Liver (tissue), 9 donors: Measurements from ENCODE around the gene CDH4. TPM values are rescaled to one million over a fixed set of nuclear protein-coding genes. Genes with fewer than 3 reads are reported as not detected.

Experiments used
- DNase-seq: peaks from one replicate; pipeline ENCODE4 v3.0.0-alpha.2; 2017; ENCODE audit warnings: low spot score
- H3K27ac ChIP-seq, 2 donors: one replicate each; pipeline ENCODE4 v1.7.0; 2013; ENCODE audit warnings: inconsistent platforms in 2 of 2, low read length in 2 of 2, control low read depth in 1 of 2, low read depth in 1 of 2, mild to moderate bottlenecking in 1 of 2
- H3K27me3 ChIP-seq, 4 donors: one replicate each; pipeline versions ENCODE4 v1.6.1 to v1.7.0; 2013; ENCODE audit warnings: low read length in 3 of 4, inconsistent platforms in 1 of 4, mild to moderate bottlenecking in 1 of 4, moderate library complexity in 1 of 4; ENCODE audit not compliant: control insufficient read depth in 4 of 4, insufficient read depth in 4 of 4
- H3K36me3 ChIP-seq, 4 donors: one replicate each; pipeline versions ENCODE4 v1.6.1 to v1.7.0; 2013; ENCODE audit warnings: low read length in 3 of 4, mild to moderate bottlenecking in 3 of 4, low read depth in 1 of 4, moderate library complexity in 1 of 4; ENCODE audit not compliant: control insufficient read depth in 4 of 4, insufficient read depth in 3 of 4
- H3K4me1 ChIP-seq, 4 donors: one replicate each; pipeline versions ENCODE4 v1.6.1 to v1.7.0; 2013; ENCODE audit warnings: low read length in 3 of 4, mild to moderate bottlenecking in 3 of 4, moderate library complexity in 1 of 4; ENCODE audit not compliant: control insufficient read depth in 4 of 4, insufficient read depth in 4 of 4
- H3K4me3 ChIP-seq, 3 donors: one replicate each; pipeline versions ENCODE4 v1.6.1 to v1.7.0; 2013; ENCODE audit warnings: low read length in 3 of 3, control low read depth in 1 of 3, low read depth in 1 of 3, mild to moderate bottlenecking in 1 of 3
- H3K9ac ChIP-seq, 2 donors: one replicate each; pipeline ENCODE4 v1.7.0; 2013; ENCODE audit warnings: low read length in 2 of 2, mild to moderate bottlenecking in 2 of 2, moderate library complexity in 2 of 2, control low read depth in 1 of 2, low read depth in 1 of 2
- H3K9me3 ChIP-seq, 4 donors: one replicate each; pipeline versions ENCODE4 v1.6.1 to v1.7.0; 2013; ENCODE audit warnings: low read length in 3 of 4; ENCODE audit not compliant: control insufficient read depth in 4 of 4
- EGR1 ChIP-seq, 2 donors: IDR thresholded peaks; 2 replicates each; pipeline ENCODE4 v1.6.1; 2016 to 2018; ENCODE audit warnings: antibody characterized with exemption in 2 of 2, low read depth in 2 of 2
- FOXA1 ChIP-seq: IDR thresholded peaks from 2 replicates; pipeline ENCODE4 v1.6.1; 2016; ENCODE audit warnings: antibody characterized with exemption
- FOXA2 ChIP-seq: IDR thresholded peaks from 2 replicates; pipeline ENCODE4 v1.6.1; 2016; ENCODE audit warnings: antibody characterized with exemption
- GABPA ChIP-seq, 2 donors: IDR thresholded peaks in 1 of 2; conservative IDR thresholded peaks in 1 of 2; 2 replicates each; pipeline ENCODE4 v1.6.1; 2016; ENCODE audit warnings: antibody characterized with exemption in 2 of 2, mild to moderate bottlenecking in 1 of 2, moderate library complexity in 1 of 2
- HNF4A ChIP-seq, 2 donors: conservative IDR thresholded peaks; 2 replicates each; pipeline ENCODE4 v1.6.1; 2016; ENCODE audit warnings: antibody characterized with exemption in 2 of 2, mild to moderate bottlenecking in 2 of 2
- HNF4G ChIP-seq: IDR thresholded peaks from 2 replicates; pipeline ENCODE4 v1.6.1; 2016; ENCODE audit warnings: antibody characterized with exemption
- JUND ChIP-seq, 2 donors: IDR thresholded peaks; 2 replicates each; pipeline ENCODE4 v1.6.1; 2016; ENCODE audit warnings: antibody characterized with exemption in 2 of 2
- NR2F2 ChIP-seq: IDR thresholded peaks from 2 replicates; pipeline ENCODE4 v1.6.1; 2016; ENCODE audit warnings: antibody characterized with exemption
- RAD21 ChIP-seq, 2 donors: IDR thresholded peaks; 2 replicates each; pipeline ENCODE4 v1.6.1; 2016; ENCODE audit warnings: antibody characterized with exemption in 2 of 2, mild to moderate bottlenecking in 2 of 2
- RXRA ChIP-seq, 2 donors: IDR thresholded peaks; 2 replicates each; pipeline ENCODE4 v1.6.1; 2017 to 2018; ENCODE audit warnings: antibody characterized with exemption in 2 of 2, mild to moderate bottlenecking in 1 of 2
- SP1 ChIP-seq: IDR thresholded peaks from 2 replicates; pipeline ENCODE4 v1.6.1; 2018; ENCODE audit warnings: antibody characterized with exemption, mild to moderate bottlenecking
- TAF1 ChIP-seq: conservative IDR thresholded peaks from 2 replicates; pipeline ENCODE4 v1.6.1; 2016; ENCODE audit warnings: antibody characterized with exemption, mild to moderate bottlenecking
- YY1 ChIP-seq: IDR thresholded peaks from 2 replicates; pipeline ENCODE4 v1.6.1; 2016; ENCODE audit warnings: antibody characterized with exemption, mild to moderate bottlenecking
- WGBS: extraction: QIAGEN DNeasy Blood & Tissue Kit; methylation state at CpG from one replicate; pipeline ENCODE4 v1.1.7; 2013; 5-methylcytosine and 5-hydroxymethylcytosine counted together
- polyA plus RNA-seq, 2 donors: library from polyadenylated mRNA; stranded (reverse) in 1 of 2; unstranded in 1 of 2; fragments of 200-250 nt in 1 of 2; fragments of >200 nt in 1 of 2; fragmentation: Nextera tagmentation in 1 of 2; extraction: Ambion mirVana in 1 of 2; gene quantifications; one replicate each; pipeline versions ENCODE4 v1.2.1 to v1.2.3, GENCODE V29; 2013 to 2015
- total RNA-seq, 2 donors: library from RNA; depleted of rRNA; stranded (reverse); fragments of >200 nt; gene quantifications; one replicate each; pipeline ENCODE4 v1.2.3, GENCODE V29; 2014
- TF ChIP-seq, protein P1 (sequence below): IDR thresholded peaks from 2 replicates; pipeline ENCODE4 v1.6.1; 2016; ENCODE audit warnings: antibody characterized with exemption, mild to moderate bottlenecking
- TF ChIP-seq, protein P2 (sequence below): IDR thresholded peaks from 2 replicates; pipeline ENCODE4 v1.6.1; 2016; ENCODE audit warnings: antibody characterized with exemption
- TF ChIP-seq, protein P3 (sequence below): fragments of 150-350 bp; IDR thresholded peaks from 2 replicates; pipeline ENCODE4 v1.5.1; 2017; ENCODE audit warnings: improper control_type of control experiment, low read depth, low read length; ENCODE audit not compliant: missing input control
- TF ChIP-seq, protein P4 (sequence below): IDR thresholded peaks from 2 replicates; pipeline ENCODE4 v1.6.1; 2016; ENCODE audit warnings: antibody characterized with exemption
- TF ChIP-seq, protein P5 (sequence below): IDR thresholded peaks from 2 replicates; pipeline ENCODE4 v1.6.1; 2016; ENCODE audit warnings: antibody characterized with exemption
- donor health status: healthy.
- donor health status: healthy.
- donor health status: healthy.
- donor health status: healthy.
- donor health status: healthy.

The CDH4 gene
- total and polyA plus RNA-seq, 4 donors, result 0.03 to 0.25 (median 0.19) TPM; not detected in 1

DNA sequence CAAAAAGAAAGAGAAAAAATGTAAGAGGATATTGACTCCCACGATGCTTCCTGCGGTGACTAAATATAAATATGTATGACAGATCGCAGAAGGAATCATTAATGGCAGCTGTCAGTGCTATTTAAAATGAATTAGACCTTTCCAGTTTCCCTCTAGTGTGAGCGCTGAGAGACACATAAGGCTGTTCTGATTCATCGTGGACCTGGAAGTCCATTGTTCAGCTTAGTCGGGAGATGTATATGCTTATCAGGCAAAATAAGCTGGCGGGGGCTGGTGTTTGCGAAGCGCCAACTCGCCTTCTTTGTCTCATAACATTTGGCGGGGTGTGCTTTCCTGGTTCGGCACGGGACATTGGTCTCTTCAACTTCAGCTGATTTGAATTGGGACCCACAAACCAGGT lies 95.4 kb downstream of the CDH4 start:
- TF ChIP-seq, protein P1, sequence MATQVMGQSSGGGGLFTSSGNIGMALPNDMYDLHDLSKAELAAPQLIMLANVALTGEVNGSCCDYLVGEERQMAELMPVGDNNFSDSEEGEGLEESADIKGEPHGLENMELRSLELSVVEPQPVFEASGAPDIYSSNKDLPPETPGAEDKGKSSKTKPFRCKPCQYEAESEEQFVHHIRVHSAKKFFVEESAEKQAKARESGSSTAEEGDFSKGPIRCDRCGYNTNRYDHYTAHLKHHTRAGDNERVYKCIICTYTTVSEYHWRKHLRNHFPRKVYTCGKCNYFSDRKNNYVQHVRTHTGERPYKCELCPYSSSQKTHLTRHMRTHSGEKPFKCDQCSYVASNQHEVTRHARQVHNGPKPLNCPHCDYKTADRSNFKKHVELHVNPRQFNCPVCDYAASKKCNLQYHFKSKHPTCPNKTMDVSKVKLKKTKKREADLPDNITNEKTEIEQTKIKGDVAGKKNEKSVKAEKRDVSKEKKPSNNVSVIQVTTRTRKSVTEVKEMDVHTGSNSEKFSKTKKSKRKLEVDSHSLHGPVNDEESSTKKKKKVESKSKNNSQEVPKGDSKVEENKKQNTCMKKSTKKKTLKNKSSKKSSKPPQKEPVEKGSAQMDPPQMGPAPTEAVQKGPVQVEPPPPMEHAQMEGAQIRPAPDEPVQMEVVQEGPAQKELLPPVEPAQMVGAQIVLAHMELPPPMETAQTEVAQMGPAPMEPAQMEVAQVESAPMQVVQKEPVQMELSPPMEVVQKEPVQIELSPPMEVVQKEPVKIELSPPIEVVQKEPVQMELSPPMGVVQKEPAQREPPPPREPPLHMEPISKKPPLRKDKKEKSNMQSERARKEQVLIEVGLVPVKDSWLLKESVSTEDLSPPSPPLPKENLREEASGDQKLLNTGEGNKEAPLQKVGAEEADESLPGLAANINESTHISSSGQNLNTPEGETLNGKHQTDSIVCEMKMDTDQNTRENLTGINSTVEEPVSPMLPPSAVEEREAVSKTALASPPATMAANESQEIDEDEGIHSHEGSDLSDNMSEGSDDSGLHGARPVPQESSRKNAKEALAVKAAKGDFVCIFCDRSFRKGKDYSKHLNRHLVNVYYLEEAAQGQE, result no peak
- TF ChIP-seq JUND (IDR thresholded peaks at IDR 0.05) (no peak), SP1 (no peak), NR2F2 (no peak), HNF4A (conservative IDR thresholded peaks at IDR 0.05) (no peak), YY1 (no peak), RXRA (IDR thresholded peaks at IDR 0.05) (no peak), FOXA1 (no peak), HNF4G (no peak), EGR1 (IDR thresholded peaks at IDR 0.05; ENCODE audit: low read depth in 2 of 2) (no peak)
- TF ChIP-seq, protein P2, sequence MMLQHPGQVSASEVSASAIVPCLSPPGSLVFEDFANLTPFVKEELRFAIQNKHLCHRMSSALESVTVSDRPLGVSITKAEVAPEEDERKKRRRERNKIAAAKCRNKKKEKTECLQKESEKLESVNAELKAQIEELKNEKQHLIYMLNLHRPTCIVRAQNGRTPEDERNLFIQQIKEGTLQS, result no peak
- TF ChIP-seq, protein P3, sequence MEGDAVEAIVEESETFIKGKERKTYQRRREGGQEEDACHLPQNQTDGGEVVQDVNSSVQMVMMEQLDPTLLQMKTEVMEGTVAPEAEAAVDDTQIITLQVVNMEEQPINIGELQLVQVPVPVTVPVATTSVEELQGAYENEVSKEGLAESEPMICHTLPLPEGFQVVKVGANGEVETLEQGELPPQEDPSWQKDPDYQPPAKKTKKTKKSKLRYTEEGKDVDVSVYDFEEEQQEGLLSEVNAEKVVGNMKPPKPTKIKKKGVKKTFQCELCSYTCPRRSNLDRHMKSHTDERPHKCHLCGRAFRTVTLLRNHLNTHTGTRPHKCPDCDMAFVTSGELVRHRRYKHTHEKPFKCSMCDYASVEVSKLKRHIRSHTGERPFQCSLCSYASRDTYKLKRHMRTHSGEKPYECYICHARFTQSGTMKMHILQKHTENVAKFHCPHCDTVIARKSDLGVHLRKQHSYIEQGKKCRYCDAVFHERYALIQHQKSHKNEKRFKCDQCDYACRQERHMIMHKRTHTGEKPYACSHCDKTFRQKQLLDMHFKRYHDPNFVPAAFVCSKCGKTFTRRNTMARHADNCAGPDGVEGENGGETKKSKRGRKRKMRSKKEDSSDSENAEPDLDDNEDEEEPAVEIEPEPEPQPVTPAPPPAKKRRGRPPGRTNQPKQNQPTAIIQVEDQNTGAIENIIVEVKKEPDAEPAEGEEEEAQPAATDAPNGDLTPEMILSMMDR, result no peak
- TF ChIP-seq, protein P4, sequence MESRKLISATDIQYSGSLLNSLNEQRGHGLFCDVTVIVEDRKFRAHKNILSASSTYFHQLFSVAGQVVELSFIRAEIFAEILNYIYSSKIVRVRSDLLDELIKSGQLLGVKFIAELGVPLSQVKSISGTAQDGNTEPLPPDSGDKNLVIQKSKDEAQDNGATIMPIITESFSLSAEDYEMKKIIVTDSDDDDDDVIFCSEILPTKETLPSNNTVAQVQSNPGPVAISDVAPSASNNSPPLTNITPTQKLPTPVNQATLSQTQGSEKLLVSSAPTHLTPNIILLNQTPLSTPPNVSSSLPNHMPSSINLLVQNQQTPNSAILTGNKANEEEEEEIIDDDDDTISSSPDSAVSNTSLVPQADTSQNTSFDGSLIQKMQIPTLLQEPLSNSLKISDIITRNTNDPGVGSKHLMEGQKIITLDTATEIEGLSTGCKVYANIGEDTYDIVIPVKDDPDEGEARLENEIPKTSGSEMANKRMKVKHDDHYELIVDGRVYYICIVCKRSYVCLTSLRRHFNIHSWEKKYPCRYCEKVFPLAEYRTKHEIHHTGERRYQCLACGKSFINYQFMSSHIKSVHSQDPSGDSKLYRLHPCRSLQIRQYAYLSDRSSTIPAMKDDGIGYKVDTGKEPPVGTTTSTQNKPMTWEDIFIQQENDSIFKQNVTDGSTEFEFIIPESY, result no peak
- TF ChIP-seq, protein P5, sequence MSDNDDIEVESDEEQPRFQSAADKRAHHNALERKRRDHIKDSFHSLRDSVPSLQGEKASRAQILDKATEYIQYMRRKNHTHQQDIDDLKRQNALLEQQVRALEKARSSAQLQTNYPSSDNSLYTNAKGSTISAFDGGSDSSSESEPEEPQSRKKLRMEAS, result no peak
- Histone ChIP-seq H3K9ac (no peak overlapping the region), H3K9me3 (no peaks in the 10 kb centered on the region), H3K4me1 (no peaks in the 10 kb centered on the region), H3K27ac (no peak overlapping the region), H3K27me3 (peaks cover 0 to 3% (median 0%) of the 10 kb centered on the region in 4 donors), H3K36me3 (no peaks in the 10 kb centered on the region), H3K4me3 (no peak overlapping the region)
- 84% methylated on average over 13 of the region's 13 CpGs for WGBS
- no peak for DNase-seq

DNA sequence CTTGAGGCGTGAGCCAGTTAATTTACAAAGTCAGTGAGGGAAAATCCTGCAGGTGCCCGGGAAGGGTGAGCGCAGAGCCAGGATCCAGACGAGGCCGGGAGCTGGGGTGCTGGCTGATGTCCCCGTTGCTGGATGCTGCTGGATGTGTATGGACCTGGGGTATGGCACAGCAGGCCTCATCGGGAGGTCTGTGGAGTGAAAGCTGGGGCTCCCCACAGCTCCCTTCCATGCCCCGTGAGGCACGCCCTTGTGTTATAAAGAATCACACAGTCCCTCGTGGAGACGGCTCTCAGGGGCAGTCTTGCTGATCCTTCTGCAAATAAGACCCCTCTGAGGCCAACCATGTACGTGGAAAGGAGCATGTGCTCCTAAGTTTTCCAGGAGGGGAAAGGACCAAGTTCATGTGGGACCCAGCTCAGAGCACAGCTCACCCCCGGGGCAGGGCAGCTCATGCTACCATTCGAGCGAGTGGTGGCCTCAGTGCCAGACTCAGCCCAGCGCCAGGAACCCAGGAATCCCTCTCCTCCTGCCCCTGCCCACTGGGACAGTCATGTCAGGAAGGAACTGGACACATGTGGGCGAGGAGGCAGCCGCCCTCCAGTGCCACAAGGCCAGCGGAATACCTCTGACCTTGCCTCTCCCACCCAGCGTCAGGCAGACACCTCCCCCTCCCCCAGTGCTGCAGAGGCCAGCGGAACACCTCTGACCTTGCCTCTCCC lies 97.5 kb downstream of the CDH4 start:
- H3K27me3 ChIP-seq, result peaks cover 0 to 3% (median 0%) of the 10 kb centered on the region in 4 donors
- WGBS, result 80% methylated on average over 20 of the region's 21 CpGs
- H3K9me3 ChIP-seq, result no peaks in the 10 kb centered on the region

More for the DNA sequence above, 97.5 kb downstream of the CDH4 start:
- Histone ChIP-seq H3K4me3 (no peak overlapping the region), H3K27ac (no peak overlapping the region), H3K36me3 (no peaks in the 10 kb centered on the region), H3K9ac (no peak overlapping the region), H3K4me1 (no peaks in the 10 kb centered on the region)
- DNase-seq, result no peak
- TF ChIP-seq RAD21 (IDR thresholded peaks at IDR 0.05) (no peak), SP1 (no peak), RXRA (IDR thresholded peaks at IDR 0.05) (no peak), GABPA (IDR thresholded peaks at IDR 0.05 in 1 of 2, conservative IDR thresholded peaks at IDR 0.05 in 1 of 2) (no peak), FOXA1 (no peak), EGR1 (IDR thresholded peaks at IDR 0.05; ENCODE audit: low read depth in 2 of 2) (no peak), FOXA2 (no peak), TAF1 (no peak), NR2F2 (no peak)
- TF ChIP-seq, protein P4, result no peak
- TF ChIP-seq, protein P3, result no peak
- TF ChIP-seq, protein P2, result no peak
